Fibroblast of mammary gland (primary cell): ENCODE data around the gene MYO1D.
A peak's percentile ranks its signal among the peaks of the same experiment; 100 is the strongest.

Source experiments
- DNase-seq: peaks from one replicate; pipeline ENCODE4 v3.0.0-alpha.2; 2010; ENCODE audit warnings: low read depth
- H3K4me3 ChIP-seq: 2 replicates; pipeline ENCODE4 v1.5.1; 2011; ENCODE audit warnings: low read depth, mild to moderate bottlenecking, low read length, moderate library complexity; ENCODE audit not compliant: control insufficient read depth
- TF ChIP-seq, protein P1 (sequence below): conservative IDR thresholded peaks from 2 replicates; pipeline ENCODE4 v1.5.1; 2011; ENCODE audit warnings: low read depth, low read length, inconsistent platforms; ENCODE audit not compliant: control insufficient read depth, insufficient read depth

The MYO1D gene

DNA sequence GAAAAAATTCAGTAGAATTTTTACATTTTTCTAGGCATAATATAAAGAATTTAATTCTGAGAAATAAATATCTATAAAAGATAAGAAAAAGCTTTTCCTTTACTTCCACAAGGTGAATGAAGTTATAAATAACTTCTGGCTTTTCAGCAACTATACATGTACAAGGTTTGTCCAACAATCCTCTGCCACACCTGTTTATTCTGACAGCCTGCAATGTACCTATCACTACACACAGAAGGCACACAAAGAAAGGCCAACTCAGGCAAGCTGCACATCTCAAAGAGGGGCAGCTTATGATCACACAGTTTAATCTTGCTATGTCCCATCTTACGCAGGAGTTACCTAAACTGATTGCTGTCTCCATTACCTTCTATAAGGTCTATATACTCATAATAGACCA lies 120.2 kb downstream of the MYO1D start:
- H3K4me3 ChIP-seq, result no peak overlapping the region
- no peak for DNase-seq
- TF ChIP-seq, protein P1, sequence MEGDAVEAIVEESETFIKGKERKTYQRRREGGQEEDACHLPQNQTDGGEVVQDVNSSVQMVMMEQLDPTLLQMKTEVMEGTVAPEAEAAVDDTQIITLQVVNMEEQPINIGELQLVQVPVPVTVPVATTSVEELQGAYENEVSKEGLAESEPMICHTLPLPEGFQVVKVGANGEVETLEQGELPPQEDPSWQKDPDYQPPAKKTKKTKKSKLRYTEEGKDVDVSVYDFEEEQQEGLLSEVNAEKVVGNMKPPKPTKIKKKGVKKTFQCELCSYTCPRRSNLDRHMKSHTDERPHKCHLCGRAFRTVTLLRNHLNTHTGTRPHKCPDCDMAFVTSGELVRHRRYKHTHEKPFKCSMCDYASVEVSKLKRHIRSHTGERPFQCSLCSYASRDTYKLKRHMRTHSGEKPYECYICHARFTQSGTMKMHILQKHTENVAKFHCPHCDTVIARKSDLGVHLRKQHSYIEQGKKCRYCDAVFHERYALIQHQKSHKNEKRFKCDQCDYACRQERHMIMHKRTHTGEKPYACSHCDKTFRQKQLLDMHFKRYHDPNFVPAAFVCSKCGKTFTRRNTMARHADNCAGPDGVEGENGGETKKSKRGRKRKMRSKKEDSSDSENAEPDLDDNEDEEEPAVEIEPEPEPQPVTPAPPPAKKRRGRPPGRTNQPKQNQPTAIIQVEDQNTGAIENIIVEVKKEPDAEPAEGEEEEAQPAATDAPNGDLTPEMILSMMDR, result no peak

DNA sequence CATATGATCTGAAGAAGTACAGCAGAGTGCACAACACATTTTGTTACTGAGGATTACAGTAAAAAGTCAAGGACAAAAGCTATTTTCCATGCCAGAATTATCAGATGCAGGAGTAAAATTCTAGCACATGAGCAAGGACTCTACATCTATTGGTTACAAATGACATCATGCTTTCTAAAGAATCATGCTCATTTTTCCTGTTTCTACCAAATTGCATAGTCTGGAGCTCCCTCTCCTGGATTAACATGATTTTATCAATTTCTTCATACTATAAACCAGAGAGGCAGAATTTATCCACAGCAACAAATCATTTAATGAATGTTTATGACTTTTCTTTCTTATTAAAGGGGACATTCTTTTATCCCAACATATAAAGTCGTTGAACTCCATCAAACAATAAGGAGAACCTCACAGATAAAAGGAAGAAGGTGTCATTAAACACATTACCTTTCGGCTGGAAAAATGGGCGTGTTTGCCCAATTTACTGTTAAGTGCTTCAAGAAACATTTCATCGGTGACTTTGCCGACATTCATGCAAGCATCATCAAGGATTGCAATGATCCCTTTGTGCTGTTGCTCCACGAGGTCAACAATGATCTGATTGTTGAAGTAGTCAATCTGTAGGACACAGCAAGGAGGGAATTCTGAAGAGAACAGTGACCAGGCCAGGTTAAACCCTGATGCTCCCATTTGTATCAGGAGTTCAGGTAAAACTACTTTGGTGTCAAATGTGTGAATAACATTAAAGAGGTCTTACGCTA lies 121.7 kb downstream of the MYO1D start:
- no peak overlapping the region for H3K4me3 ChIP-seq
- TF ChIP-seq, protein P1, result peak; percentile 45
- peak; percentile 77 for DNase-seq

DNA sequence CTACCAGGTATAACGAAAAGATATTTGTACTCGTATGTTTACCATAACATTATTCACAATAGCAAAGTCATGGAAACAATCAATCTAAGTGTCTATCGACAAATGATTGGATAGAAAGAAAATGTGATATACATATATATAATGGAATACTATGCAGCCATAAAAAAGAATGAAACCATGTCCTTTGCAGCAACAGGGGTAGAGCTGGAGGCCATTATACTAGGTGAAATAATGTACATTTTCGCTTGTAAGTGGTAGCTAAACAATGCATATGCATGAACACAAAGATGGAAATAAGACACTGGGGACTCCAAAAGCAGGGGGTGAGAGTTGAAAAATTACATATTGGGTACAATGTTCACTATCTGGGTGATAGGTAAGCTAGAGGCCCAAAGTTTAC lies 124.0 kb downstream of the MYO1D start:
- TF ChIP-seq, protein P1, result no peak
- DNase-seq, result no peak
- H3K4me3 ChIP-seq, result no peak overlapping the region

DNA sequence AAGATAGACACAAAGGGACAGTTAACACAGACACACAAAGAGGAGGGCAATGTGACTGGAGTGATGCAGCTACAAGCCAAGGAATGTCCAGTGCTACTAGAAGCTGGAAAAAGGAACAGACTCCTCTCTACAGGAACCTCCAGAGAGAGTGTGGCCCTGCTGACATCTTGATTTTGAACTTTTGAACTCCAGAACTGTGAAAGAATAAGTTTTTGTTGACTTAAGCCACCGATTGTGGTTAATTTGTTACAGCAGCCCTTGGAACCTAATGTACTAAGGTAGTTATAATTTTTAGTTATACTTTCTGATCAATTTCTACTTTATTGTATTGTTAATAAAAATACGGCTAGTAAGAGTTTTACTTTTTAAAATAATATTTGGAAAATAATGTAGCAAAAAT lies 129.1 kb downstream of the MYO1D start:
- TF ChIP-seq, protein P1, result no peak
- peak; percentile 22 for DNase-seq
- H3K4me3 ChIP-seq, result no peak overlapping the region

DNA sequence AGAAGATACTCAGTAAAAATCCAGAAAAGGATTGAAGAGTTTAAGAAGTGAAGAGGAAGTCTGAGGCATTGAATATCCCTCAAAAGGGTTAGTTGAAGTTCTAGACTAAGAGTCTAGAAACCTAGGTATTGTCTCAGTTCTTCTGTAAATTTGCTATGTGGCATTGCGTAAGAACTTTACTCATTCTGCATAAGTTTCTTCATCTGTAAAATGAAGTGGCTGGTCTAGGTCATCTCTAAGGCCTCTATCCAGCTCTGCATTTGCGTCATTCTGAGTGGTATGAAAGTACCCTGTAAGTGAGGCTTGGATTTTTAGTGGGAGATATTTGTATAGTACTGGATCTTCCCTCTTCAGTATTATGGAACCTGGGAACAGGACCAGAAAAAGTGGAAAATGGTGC lies 130.2 kb downstream of the MYO1D start:
- TF ChIP-seq, protein P1, result no peak
- peak; percentile 92 for DNase-seq
- H3K4me3 ChIP-seq, result no peak overlapping the region

DNA sequence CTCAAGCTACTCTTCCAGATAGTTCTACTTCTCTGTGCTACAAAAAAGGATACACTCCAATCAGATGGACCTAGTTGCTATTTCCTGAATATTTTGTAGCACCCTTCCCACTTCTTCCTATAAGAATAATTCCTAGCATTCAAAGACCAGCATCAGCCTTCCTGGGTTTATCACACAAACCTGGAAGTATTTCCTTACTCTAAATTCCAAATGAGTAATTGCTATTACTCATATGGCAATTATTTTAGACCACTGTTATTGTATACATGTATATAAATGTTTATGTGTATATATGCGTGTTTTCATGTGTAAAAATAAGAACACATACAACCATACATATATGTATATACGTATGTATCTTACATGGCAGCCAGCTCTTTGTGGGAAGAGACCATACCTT lies 130.6 kb downstream of the MYO1D start:
- TF ChIP-seq, protein P1, result no peak
- H3K4me3 ChIP-seq, result no peak overlapping the region
- DNase-seq, result peak; percentile 16
